Stimulated activated CD8-positive, alpha-beta memory T cell treated with anti-CD3 and anti-CD28 coated beads, Interleukin-15, amount 100 ng/mL, for 48 hours (primary cell): ENCODE data around the gene WNT10A.
A peak's percentile ranks its signal among the peaks of the same experiment; 100 is the strongest.

ENCODE experiments used
- DNase-seq, 2 donors: peaks; one replicate each; pipeline ENCODE4 v3.0.0-alpha.2; 2020; ENCODE audit warnings: low read depth in 2 of 2

WNT10A gene

GRCh38 chr2:218877331-218877730, 3.3 kb upstream of the WNT10A start:
- DNase-seq = no peak

- DNase-seq = no peak
These were observed 2.8 kb upstream of the WNT10A start for GRCh38 chr2:218877891-218878290.

- DNase-seq = no peak
These were observed 2.2 kb upstream of the WNT10A start for GRCh38 chr2:218878486-218878885.

DNA sequence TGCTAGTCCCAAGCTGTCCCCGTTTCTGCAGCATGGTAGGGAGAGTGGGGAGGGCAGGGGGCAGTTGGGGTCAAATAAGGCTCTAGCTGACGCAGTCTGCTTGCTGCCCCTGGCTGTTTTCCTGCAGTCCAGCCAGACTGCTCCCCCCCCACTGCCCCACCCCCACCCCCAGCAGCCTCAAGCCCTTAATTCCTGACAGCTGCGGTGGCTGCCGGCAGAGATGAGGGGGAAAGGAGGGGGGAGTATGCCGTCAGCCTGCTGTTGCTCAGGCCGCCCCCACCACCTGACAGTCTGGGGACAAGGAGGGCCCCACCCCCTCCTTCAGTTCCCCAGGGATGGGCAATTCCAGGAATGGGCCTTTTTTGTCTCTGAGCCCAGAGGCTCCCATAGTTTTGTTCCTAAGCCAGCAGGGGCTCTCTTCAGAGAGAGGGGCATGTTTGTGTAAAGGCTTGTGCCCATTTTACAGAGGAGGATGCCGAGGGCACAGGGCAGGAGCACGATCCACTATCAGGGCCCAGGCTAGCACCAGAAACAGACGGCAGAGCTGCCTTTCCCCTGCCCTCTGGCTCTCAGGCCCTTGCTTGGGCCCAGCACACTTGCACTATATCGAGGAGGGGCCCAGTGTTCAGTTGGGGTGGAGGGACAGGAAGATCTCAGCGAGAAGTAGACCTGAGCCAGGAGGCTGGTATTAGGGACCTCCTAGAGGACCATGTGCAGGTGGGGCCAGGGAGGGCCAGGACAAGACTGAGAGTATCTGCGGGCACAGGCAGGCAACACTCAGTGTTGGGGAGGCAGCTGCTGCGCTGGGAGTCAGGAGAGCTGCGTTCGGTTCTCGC, 1.5 kb upstream of the WNT10A start:
- no peak for DNase-seq

GRCh38 chr2:218879776-218880101, 913 bp upstream of the WNT10A start:
- no peak for DNase-seq

- no peak for DNase-seq
These were observed 375 bp downstream of the WNT10A start for GRCh38 chr2:218880859-218881594.

DNA sequence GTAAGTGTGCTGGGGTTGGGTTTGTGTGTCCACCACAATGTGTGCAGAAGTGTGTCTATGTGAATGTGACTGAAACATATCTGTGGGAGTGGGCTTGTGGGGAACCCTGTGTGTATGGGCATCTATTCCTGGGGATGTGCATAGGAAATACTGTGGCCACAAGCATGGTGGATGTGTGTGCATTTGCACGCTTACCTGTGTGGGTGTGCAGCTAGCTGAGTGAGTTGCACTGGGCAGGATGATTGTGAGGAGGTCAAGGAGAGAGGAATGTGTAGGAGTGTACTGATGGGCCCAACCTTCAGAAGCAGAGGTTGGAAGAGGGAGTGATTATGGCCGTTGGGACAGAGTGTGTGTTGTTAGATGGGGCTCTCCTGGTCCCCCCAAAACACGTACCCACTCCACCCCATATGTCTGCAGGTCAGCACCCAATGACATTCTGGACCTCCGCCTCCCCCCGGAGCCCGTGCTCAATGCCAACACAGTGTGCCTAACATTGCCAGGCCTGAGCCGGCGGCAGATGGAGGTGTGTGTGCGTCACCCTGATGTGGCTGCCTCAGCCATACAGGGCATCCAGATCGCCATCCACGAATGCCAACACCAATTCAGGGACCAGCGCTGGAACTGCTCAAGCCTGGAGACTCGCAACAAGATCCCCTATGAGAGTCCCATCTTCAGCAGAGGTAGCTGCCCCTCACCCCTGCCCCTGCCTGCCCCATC, 1.2 kb downstream of the WNT10A start:
- DNase-seq = no peak

DNA sequence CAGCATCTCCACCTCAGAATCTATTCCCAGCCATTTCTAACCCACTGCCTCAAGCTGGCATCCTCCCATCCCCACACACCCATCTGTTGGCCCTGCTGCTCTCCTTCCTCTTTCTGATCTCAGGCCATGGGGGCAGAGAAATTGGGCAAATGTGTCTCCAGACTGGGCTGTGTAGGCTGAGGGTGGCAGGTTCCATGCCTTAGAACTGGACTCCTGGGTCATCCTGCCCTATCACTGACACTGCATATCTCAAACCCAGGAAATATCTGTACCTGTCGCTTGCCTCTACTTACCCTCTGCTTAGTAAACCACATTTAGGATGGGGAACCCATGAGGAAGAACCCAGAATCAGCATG, 1.8 kb downstream of the WNT10A start:
- no peak for DNase-seq

GRCh38 chr2:218882866-218883366, 2.3 kb downstream of the WNT10A start:
- DNase-seq = no peak

DNA sequence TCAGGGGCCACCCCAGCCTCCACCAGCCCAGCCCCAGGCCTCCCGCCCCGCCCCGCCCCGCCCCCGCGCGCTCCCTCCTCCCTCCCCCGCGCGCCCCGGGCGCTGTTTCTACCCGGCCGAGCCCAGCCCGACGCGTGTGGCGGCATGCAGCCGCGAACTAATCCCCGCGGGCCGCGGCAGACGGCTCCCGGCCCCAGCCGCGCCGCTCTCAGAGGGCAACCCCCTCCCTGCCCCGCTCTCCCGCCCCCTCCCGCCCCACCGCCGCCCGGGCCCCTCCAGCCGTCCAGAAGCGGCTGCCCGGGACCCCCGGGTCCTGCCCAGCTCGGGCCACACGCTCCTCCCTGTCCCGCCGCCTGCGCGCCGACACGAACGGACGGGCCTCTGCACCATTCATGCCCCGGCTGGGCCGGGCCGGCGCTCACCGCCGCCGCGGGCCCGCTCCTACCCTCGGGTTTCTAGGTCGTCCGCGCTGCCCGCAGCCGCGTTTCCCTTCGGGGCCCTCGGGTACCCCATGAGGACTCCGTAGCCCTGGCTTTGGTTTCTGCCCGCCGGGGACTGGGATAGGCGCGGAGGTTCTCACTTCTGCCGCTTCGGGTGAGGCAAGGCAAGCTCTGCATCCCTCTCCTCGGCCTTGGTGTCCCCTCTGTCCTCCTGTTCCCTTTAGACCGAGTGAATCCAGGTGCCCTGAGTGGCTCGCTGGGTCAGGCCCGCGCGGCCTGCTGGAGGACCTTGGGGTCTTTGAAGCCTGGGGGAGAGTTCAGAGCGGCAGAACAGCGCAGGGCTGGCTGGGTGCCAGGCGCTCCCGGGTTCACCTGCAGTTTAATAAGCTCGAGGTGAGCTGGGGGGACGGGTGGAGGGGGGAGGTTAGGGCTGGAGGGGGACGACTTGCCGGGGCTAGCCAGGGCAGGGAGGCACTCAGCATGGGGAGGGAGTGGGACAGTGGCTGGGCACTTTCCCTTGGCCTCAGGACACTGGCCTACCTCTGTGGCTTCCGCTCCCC, 3.1 kb downstream of the WNT10A start:
- no peak for DNase-seq

DNA sequence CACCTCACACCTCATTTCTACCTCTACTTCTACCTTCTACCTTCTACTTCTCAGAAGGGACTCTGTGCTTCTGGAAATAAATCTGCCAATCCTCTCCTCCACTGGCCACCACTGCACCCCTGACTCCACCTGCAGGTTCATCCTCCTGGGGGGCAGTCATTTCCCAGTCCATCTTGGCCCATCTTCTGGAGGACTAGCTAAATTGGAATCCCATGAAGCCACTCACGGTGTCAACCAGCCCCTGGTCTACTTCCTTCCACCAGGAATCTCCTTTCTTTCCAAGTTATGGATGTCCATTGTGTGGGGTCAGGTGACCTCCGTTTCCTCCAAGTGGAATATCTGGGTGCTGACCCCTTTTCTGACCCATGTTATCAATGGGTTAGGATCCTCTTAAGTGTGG, 3.9 kb downstream of the WNT10A start:
- no peak for DNase-seq

GRCh38 chr2:218885981-218886947, 5.6 kb downstream of the WNT10A start:
- no peak for DNase-seq

DNA sequence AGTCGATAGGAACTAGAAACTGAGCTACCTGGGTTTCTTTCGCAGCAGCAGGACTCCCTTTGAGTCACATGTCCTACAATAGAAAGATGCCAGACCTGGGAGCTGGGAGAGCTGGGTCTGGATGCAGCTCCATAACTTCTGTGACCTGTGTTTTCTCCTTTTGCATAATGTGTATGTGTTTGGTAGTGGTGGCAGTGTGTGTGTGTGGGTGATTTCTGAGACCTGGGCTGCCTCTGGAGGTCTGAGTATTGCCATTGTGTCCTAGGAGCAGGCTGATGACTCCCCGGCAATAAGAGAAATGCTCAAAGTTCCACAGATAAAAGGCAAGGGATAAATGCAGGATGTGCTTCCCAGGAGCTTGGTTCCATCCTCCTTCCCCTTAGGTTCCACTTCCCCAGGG, 6.4 kb downstream of the WNT10A start:
- no peak for DNase-seq

DNA sequence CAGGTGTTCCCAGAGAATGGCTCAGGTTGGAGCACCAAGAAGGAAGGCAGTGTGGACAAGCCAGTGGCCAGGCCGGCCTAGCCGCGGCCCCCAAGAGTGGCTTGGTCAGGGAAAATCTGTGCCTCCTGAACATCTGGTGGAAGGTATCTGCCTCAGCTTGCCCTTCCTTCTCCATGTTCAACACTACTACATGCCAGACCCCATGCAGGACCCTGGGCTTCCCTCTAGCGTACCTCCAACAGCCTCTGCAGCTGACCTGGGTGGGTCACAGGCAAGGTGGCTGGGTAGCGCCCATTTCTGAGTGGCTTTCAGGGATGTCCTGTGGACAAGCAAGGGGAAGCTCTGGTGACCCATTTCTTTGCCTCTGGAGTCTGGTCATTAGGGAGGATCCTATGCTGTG, 7.7 kb downstream of the WNT10A start:
- no peak for DNase-seq

GRCh38 chr2:218889937-218890336, 9.3 kb downstream of the WNT10A start:
- no peak for DNase-seq

DNA sequence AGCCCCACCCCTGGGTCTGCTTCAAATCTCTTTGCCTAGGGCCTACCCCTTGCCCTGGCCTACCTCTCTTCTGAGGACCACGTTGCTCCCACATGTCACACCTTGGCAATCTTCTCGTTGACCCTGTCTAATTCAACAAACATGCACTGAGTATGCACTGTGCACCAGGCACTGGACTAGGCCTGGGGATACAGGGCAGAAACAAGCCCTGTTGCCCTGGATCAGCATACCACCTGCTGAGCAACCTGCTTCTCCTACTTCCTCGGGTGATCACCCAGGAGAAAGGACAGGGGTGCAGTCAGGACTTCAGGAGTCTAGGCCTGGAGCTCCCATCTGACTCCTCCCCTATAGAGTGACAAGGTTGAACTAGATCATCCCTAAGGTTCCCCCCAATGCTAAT, 9.7 kb downstream of the WNT10A start:
- no peak for DNase-seq

DNA sequence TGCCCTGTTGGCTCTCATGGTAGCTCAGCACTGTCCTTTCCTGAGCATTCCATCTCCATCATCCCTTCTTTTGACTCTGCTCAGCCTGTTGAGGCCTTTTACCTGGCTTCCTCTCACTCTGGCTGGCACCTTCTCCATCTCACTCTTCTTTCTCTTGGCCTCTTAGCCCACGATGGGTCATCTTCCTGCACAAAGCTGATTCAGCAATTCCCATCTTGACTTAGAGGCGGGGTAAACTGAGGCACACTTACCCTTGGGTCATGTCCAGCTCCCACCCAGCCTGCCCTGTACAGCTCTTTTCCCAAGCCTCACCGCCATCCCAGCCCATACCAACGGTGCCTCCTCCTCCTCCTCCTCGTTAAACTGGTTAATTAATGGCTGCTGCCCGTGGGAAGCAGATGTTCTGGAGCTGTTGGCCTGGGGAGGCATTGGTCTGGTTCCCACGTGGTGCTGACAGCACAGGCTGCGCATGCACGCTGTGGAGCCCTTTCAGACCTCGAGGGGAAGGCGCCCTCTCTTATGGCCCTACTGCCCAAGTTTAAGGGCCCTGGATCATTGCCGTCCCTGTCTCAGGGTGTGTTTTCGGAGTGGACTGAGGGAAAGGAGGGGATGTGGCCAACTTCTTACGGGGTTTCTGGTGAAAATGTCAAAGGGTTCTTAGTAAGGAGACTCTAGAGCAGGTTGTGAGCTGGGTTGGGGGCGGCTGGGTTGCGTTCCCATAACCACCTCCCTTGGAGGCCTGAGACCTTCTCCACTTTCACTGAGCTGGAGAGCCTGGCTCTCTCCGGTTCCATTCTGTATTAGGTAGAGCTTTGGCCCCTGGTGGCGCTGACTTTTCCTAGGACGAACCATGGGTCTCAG, 10.9 kb downstream of the WNT10A start:
- no peak for DNase-seq

DNA sequence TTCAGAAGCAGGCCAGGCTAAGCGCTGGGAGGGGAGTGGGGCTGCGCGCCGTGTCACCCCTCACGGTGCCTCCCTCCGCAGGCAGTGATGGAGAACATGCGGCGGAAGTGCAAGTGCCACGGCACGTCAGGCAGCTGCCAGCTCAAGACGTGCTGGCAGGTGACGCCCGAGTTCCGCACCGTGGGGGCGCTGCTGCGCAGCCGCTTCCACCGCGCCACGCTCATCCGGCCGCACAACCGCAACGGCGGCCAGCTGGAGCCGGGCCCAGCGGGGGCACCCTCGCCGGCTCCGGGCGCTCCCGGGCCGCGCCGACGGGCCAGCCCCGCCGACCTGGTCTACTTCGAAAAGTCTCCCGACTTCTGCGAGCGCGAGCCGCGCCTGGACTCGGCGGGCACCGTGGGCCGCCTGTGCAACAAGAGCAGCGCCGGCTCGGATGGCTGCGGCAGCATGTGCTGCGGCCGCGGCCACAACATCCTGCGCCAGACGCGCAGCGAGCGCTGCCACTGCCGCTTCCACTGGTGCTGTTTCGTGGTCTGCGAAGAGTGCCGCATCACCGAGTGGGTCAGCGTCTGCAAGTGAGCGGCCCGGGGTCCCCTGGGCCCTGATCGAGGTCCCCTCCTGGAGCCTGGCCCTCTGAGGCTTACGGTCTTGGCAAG, 12.2 kb downstream of the WNT10A start:
- peak; percentile 72 to 77 for DNase-seq
